ENCODE results near the gene IL17RD. TPM values are rescaled to one million over a fixed set of nuclear protein-coding genes. Genes with fewer than 3 reads are reported as not detected.

Gene IL17RD
- total and polyA plus RNA-seq, 2 donors from 2014 or later, result 4.4 to 18.9 TPM

DNA sequence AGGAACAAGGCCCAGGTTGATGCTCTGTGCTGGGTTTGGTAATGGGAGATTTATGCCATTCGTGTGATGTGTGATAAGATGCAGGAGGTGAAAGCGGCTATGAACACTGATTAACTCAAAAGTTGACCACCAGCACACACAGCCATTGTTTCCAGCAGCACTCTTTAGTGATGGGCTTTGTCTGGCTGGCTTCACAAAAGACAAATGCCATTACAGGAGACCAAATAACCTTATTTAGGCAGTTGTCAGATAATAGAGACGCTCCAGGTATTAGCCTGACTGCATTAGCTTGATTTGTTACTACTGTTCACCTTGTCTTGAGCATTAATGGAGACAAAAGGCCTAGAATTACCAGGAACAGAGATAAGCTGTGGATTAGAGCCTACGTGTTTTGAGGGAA, 29.5 kb upstream of the IL17RD start:
- TF ChIP-seq, protein P1, sequence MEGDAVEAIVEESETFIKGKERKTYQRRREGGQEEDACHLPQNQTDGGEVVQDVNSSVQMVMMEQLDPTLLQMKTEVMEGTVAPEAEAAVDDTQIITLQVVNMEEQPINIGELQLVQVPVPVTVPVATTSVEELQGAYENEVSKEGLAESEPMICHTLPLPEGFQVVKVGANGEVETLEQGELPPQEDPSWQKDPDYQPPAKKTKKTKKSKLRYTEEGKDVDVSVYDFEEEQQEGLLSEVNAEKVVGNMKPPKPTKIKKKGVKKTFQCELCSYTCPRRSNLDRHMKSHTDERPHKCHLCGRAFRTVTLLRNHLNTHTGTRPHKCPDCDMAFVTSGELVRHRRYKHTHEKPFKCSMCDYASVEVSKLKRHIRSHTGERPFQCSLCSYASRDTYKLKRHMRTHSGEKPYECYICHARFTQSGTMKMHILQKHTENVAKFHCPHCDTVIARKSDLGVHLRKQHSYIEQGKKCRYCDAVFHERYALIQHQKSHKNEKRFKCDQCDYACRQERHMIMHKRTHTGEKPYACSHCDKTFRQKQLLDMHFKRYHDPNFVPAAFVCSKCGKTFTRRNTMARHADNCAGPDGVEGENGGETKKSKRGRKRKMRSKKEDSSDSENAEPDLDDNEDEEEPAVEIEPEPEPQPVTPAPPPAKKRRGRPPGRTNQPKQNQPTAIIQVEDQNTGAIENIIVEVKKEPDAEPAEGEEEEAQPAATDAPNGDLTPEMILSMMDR (IDR thresholded peaks at IDR 0.05; ENCODE audit: borderline replicate concordance, extremely low read depth, insufficient read depth), result no peak

DNA sequence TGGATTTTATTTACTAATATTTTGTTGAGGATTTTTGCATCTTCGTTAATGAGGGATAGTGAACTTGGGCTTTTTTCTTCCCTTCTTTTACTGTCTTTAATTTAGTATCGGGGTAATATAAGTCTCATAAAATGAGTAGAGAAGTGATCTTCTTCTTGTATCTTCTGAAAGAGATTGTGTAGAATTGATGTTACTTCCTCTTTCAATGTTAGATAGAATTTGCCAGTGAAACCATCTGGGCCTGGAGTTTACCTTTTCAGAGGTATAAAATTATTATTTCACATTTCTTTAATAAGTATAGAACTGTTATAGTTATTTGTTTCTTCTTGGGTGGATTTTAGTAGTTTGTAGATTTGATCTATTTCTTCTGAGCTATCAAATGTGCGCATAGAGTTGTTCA, 26.9 kb upstream of the IL17RD start:
- Histone ChIP-seq H3K4me3 (ENCODE audit: low read length in 3 of 3) (no peak overlapping the region), H3K4me1 (ENCODE audit: control insufficient read depth in 2 of 3, insufficient read depth in 2 of 3, low read depth in 1 of 3, low read length in 3 of 3) (no peaks in the 10 kb centered on the region), H3K9ac (ENCODE audit: low read length in 3 of 3) (no peak overlapping the region), H3K36me3 (ENCODE audit: control insufficient read depth in 2 of 3, insufficient read depth in 3 of 3, low read length in 3 of 3) (no peaks in the 10 kb centered on the region), H3K27ac (ENCODE audit: low read depth in 2 of 2, low read length in 2 of 2) (no peak overlapping the region), H3K9me3 (ENCODE audit: control insufficient read depth in 2 of 3, insufficient read depth in 1 of 3, low read length in 3 of 3) (no peaks in the 10 kb centered on the region), H3K27me3 (ENCODE audit: control insufficient read depth, insufficient read depth, low read length) (no peaks in the 10 kb centered on the region)
- TF ChIP-seq, protein P1 (IDR thresholded peaks at IDR 0.05; ENCODE audit: borderline replicate concordance, extremely low read depth, insufficient read depth), result no peak
- intact Hi-C loops (cut with DNase I), result no loop called here
- no peak for DNase-seq
- FAIRE-seq, result no peak

More for the DNA sequence above, 29.5 kb upstream of the IL17RD start:
- no peak for DNase-seq
- Histone ChIP-seq H3K9me3 (ENCODE audit: control insufficient read depth in 2 of 3, insufficient read depth in 1 of 3, low read length in 3 of 3) (no peaks in the 10 kb centered on the region), H3K4me1 (ENCODE audit: control insufficient read depth in 2 of 3, insufficient read depth in 2 of 3, low read depth in 1 of 3, low read length in 3 of 3) (no peaks in the 10 kb centered on the region), H3K36me3 (ENCODE audit: control insufficient read depth in 2 of 3, insufficient read depth in 3 of 3, low read length in 3 of 3) (no peaks in the 10 kb centered on the region), H3K4me3 (ENCODE audit: low read length in 3 of 3) (no peak overlapping the region), H3K27me3 (ENCODE audit: control insufficient read depth, insufficient read depth, low read length) (no peaks in the 10 kb centered on the region), H3K27ac (ENCODE audit: low read depth in 2 of 2, low read length in 2 of 2) (no peak overlapping the region), H3K9ac (ENCODE audit: low read length in 3 of 3) (no peak overlapping the region)
- FAIRE-seq, result no peak
- intact Hi-C loops (cut with DNase I), result no loop called here

- FAIRE-seq (no peak), DNase-seq (no peak)
- Histone ChIP-seq H3K27me3 (ENCODE audit: control insufficient read depth, insufficient read depth, low read length) (no peaks in the 10 kb centered on the region), H3K9ac (ENCODE audit: low read length in 3 of 3) (no peak overlapping the region), H3K4me3 (ENCODE audit: low read length in 3 of 3) (no peak overlapping the region), H3K4me1 (ENCODE audit: control insufficient read depth in 2 of 3, insufficient read depth in 2 of 3, low read depth in 1 of 3, low read length in 3 of 3) (peaks cover 0 to 4% (median 0%) of the 10 kb centered on the region in 3 donors), H3K36me3 (ENCODE audit: control insufficient read depth in 2 of 3, insufficient read depth in 3 of 3, low read length in 3 of 3) (no peaks in the 10 kb centered on the region), H3K9me3 (ENCODE audit: control insufficient read depth in 2 of 3, insufficient read depth in 1 of 3, low read length in 3 of 3) (no peaks in the 10 kb centered on the region), H3K27ac (ENCODE audit: low read depth in 2 of 2, low read length in 2 of 2) (no peak overlapping the region)
- TF ChIP-seq, protein P1 (IDR thresholded peaks at IDR 0.05; ENCODE audit: borderline replicate concordance, extremely low read depth, insufficient read depth), result no peak
- intact Hi-C loops (cut with DNase I), result no loop called here
These were observed 19.4 kb upstream of the IL17RD start for GRCh38 chr3:57184526-57184925.

Data from kidney (tissue), 14 donors.